A549 (cell line): Measurements from ENCODE around the gene USP22. TPM values are rescaled to one million over a fixed set of nuclear protein-coding genes. Genes with fewer than 3 reads are reported as not detected.

Experiments
- ATAC-seq, 2 experiments: fragments of 200-7000 bp in 1 of 2; fragments of >200 bp in 1 of 2; cut with Nextera tagmentation in 1 of 2; cut with Tn5 transposase in 1 of 2; 3 replicates each; pipeline versions ENCODE4 v1.8.0 to v1.9.1; 2018 to 2020; ENCODE audit warnings: mild to moderate bottlenecking in 1 of 2, moderate library complexity in 1 of 2
- CTCF ChIA-PET: fragments of 300-600 bp; sonication (Branson Sonifier 250); formaldehyde crosslinking; extraction: SDS; loops from one replicate; lab custom pipeline; 2021; ENCODE audit warnings: antibody characterized with exemption, inconsistent platforms; lab: Yijun Ruan, JAX
- POLR2A ChIA-PET: fragments of 350-600 bp; formaldehyde crosslinking; extraction: SDS; loops from one replicate; lab custom pipeline; 2021; ENCODE audit warnings: antibody characterized with exemption, inconsistent platforms; lab: Yijun Ruan, JAX
- DNase-seq, 2 experiments: peaks; one replicate each; pipeline versions ENCODE4 v3.0.0 to v3.0.0-alpha.2; 2011 to 2016; ENCODE audit warnings: low read depth in 1 of 2, low spot score in 1 of 2
- FAIRE-seq: peaks from 2 replicates; lab custom pipeline; 2011; peaks lifted over from hg19 to GRCh38; lab: Jason Lieb, UNC
- H3K27ac ChIP-seq, 2 experiments: fragments of >200 bp; sonication (Bioruptor Twin); formaldehyde crosslinking; 3 replicates each; pipeline ENCODE4 v1.5.1; 2016 to 2017
- H3K4me1 ChIP-seq: fragments of >200 bp; sonication (Bioruptor Twin); formaldehyde crosslinking; 3 replicates; pipeline ENCODE4 v1.6.1; 2016
- H3K4me2 ChIP-seq: fragments of >200 bp; sonication (Bioruptor Twin); formaldehyde crosslinking; 3 replicates; pipeline ENCODE4 v1.6.1; 2016
- H3K4me3 ChIP-seq: fragments of >200 bp; sonication (Bioruptor Twin); formaldehyde crosslinking; 3 replicates; pipeline ENCODE4 v1.5.1; 2016
- H3K9me3 ChIP-seq: fragments of >200 bp; sonication (Bioruptor Twin); formaldehyde crosslinking; 3 replicates; pipeline ENCODE4 v1.6.1; 2016
- ATOH8 ChIP-seq: fragments of 250-450 bp; sonication (Bioruptor Pico); IDR thresholded peaks from 2 replicates; pipeline ENCODE4 v1.5.0; 2020; ENCODE audit warnings: low read depth, mild to moderate bottlenecking, moderate library complexity
- CBX8 ChIP-seq: fragments of 200-600 bp; sonication (generic); IDR thresholded peaks from 2 replicates; pipeline ENCODE4 v1.6.1; 2016
- CHD2 ChIP-seq: fragments of 150-350 bp; IDR thresholded peaks from 2 replicates; pipeline ENCODE4 v1.6.1; 2014; ENCODE audit warnings: low read length; ENCODE audit not compliant: partially characterized antibody
- FOXS1 ChIP-seq: fragments of 250-450 bp; sonication (Bioruptor Pico); IDR thresholded peaks from 2 replicates; pipeline ENCODE4 v1.5.0; 2020; ENCODE audit warnings: mild to moderate bottlenecking, moderate library complexity
- HDAC2 ChIP-seq: fragments of 200-600 bp; sonication (generic); IDR thresholded peaks from 2 replicates; pipeline ENCODE4 v1.6.1; 2016
- HOXB13 ChIP-seq: fragments of 250-450 bp; sonication (Bioruptor Pico); IDR thresholded peaks from 2 replicates; pipeline ENCODE4 v1.5.0; 2020; ENCODE audit warnings: low read depth, mild to moderate bottlenecking, moderate library complexity
- JUN ChIP-seq, 2 experiments: fragments of >200 bp; sonication (Bioruptor Twin); formaldehyde crosslinking; IDR thresholded peaks; 2 replicates in 1 of 2; 3 replicates in 1 of 2; pipeline ENCODE4 v1.6.1; 2016 to 2017
- JUNB ChIP-seq: fragments of >200 bp; sonication (Bioruptor Twin); formaldehyde crosslinking; IDR thresholded peaks from 2 replicates; pipeline ENCODE4 v1.6.1; 2016
- KDM1A ChIP-seq: fragments of 200-600 bp; sonication (generic); IDR thresholded peaks from 2 replicates; pipeline ENCODE4 v1.6.1; 2016; ENCODE audit warnings: low read depth, mild to moderate bottlenecking
- KDM5A ChIP-seq: fragments of 200-600 bp; sonication (generic); IDR thresholded peaks from 2 replicates; pipeline ENCODE4 v1.6.1; 2016; ENCODE audit warnings: antibody characterized with exemption, mild to moderate bottlenecking
- MAX ChIP-seq: IDR thresholded peaks from 2 replicates; pipeline ENCODE4 v1.6.1; 2012
- NPAS2 ChIP-seq: fragments of 250-450 bp; sonication (Bioruptor Pico); IDR thresholded peaks from 2 replicates; pipeline ENCODE4 v1.8.0; 2022; ENCODE audit warnings: mild to moderate bottlenecking, moderate library complexity, borderline replicate concordance
- POLR2AphosphoS2 ChIP-seq: conservative IDR thresholded peaks from 2 replicates; pipeline ENCODE4 v1.6.1; 2012; ENCODE audit warnings: low read length, improper control_type of control experiment, inconsistent platforms
- RAD21 ChIP-seq, 2 experiments: fragments of >200 bp in 1 of 2; sonication (Bioruptor Twin) in 1 of 2; formaldehyde crosslinking in 1 of 2; IDR thresholded peaks in 1 of 2; conservative IDR thresholded peaks in 1 of 2; 2 replicates in 1 of 2; 3 replicates in 1 of 2; pipeline ENCODE4 v1.6.1; 2012 to 2018; ENCODE audit warnings: inconsistent platforms in 1 of 2
- RCOR1 ChIP-seq: fragments of 150-350 bp; IDR thresholded peaks from 2 replicates; pipeline ENCODE4 v1.6.1; 2014; ENCODE audit warnings: antibody characterized with exemption, low read length, low read depth
- RFX5 ChIP-seq: fragments of 450-650 bp; IDR thresholded peaks from 2 replicates; pipeline ENCODE4 v1.7.1; 2014; ENCODE audit warnings: antibody characterized with exemption, mild to moderate bottlenecking, moderate library complexity
- RNF2 ChIP-seq: fragments of 200-600 bp; sonication (generic); IDR thresholded peaks from 2 replicates; pipeline ENCODE4 v1.6.1; 2016; ENCODE audit warnings: low read depth, mild to moderate bottlenecking, antibody characterized with exemption, moderate library complexity, borderline replicate concordance
- SREBF2 ChIP-seq: fragments of 450-650 bp; IDR thresholded peaks from 2 replicates; pipeline ENCODE4 v1.6.1; 2014; ENCODE audit warnings: mild to moderate bottlenecking, moderate library complexity
- TFCP2L1 ChIP-seq: fragments of 250-450 bp; sonication (Bioruptor Pico); IDR thresholded peaks from 2 replicates; pipeline ENCODE4 v1.5.0; 2021; ENCODE audit warnings: mild to moderate bottlenecking
- ZC3H11A ChIP-seq: fragments of 450-650 bp; IDR thresholded peaks from 2 replicates; pipeline ENCODE4 v1.6.1; 2014; ENCODE audit warnings: antibody characterized with exemption, mild to moderate bottlenecking
- ZNF302 ChIP-seq: fragments of 250-450 bp; sonication (Bioruptor Pico); IDR thresholded peaks from 2 replicates; pipeline ENCODE4 v1.9.0; 2021; ENCODE audit warnings: inconsistent platforms, mild to moderate bottlenecking, moderate library complexity
- WGBS: methylation state at CpG from one replicate; pipeline ENCODE4 v1.1.6; 2017; ENCODE audit errors: missing lambda C conversion rate; 5-methylcytosine and 5-hydroxymethylcytosine counted together
- polyA plus RNA-seq, 4 experiments: library from polyadenylated mRNA; depleted of rRNA in 3 of 4; stranded (reverse); fragments of >200 nt; fragmentation: RNase III in 1 of 4; extraction: RNeasy Plus Mini Kit Qiagen cat#74134 plus additional on column Dnase treatment in 1 of 4; gene quantifications; 2 replicates in 3 of 4; 3 replicates in 1 of 4; pipeline ENCODE4 v1.2.3, GENCODE V29; 2011 to 2017
- TF ChIP-seq, protein P1 (sequence below): fragments of 150-350 bp; IDR thresholded peaks from 2 replicates; pipeline ENCODE4 v1.6.1; 2014; ENCODE audit warnings: low read depth, mild to moderate bottlenecking, low read length
- TF ChIP-seq, protein P2 (sequence below): fragments of >200 bp; sonication (Bioruptor Twin); formaldehyde crosslinking; IDR thresholded peaks from 3 replicates; pipeline ENCODE4 v1.6.1; 2016

Gene USP22
- polyA plus RNA-seq, 2 of the 4 experiments (the other 2 are of a cell fraction): 130 to 293 TPM

GRCh38 chr17:20988896-20989295 is 53.9 kb downstream of the USP22 start:
- ChIA-PET POLR2A (no interaction called here), CTCF (interaction anchor here (0.7 to 1.4 kb wide), 3 partner anchors 10 to 87 kb away, joined by 3 to 5 read pairs (median 4); no protein-coding TSS in a partner anchor)
- no peak for ATAC-seq
- no peak for DNase-seq
- WGBS: 48% methylated on average over 3 of the region's 3 CpGs
- Histone ChIP-seq H3K4me3 (no peak overlapping the region), H3K4me1 (0 out of 3 replicates have a peak, but pooled peaks cover 4% of the 10 kb centered on the region), H3K4me2 (no peak overlapping the region), H3K27ac (no peak overlapping the region), H3K9me3 (no peaks in the 10 kb centered on the region)
- no peak for FAIRE-seq
- TF ChIP-seq KDM1A: no peak

GRCh38 chr17:20988001-20988636 is 54.7 kb downstream of the USP22 start:
- no peak overlapping the region for H3K4me3 ChIP-seq
- no peak for TF ChIP-seq CHD2
- no peak for TF ChIP-seq JUNB
- TF ChIP-seq JUN (IDR thresholded peaks at IDR 0.05): no peak
- TF ChIP-seq TFCP2L1 (CRISPR knock-in tag): no peak
- TF ChIP-seq, protein P1, sequence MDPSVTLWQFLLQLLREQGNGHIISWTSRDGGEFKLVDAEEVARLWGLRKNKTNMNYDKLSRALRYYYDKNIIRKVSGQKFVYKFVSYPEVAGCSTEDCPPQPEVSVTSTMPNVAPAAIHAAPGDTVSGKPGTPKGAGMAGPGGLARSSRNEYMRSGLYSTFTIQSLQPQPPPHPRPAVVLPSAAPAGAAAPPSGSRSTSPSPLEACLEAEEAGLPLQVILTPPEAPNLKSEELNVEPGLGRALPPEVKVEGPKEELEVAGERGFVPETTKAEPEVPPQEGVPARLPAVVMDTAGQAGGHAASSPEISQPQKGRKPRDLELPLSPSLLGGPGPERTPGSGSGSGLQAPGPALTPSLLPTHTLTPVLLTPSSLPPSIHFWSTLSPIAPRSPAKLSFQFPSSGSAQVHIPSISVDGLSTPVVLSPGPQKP: no peak
- TF ChIP-seq FOXS1 (CRISPR knock-in tag): no peak
- TF ChIP-seq, protein P2, sequence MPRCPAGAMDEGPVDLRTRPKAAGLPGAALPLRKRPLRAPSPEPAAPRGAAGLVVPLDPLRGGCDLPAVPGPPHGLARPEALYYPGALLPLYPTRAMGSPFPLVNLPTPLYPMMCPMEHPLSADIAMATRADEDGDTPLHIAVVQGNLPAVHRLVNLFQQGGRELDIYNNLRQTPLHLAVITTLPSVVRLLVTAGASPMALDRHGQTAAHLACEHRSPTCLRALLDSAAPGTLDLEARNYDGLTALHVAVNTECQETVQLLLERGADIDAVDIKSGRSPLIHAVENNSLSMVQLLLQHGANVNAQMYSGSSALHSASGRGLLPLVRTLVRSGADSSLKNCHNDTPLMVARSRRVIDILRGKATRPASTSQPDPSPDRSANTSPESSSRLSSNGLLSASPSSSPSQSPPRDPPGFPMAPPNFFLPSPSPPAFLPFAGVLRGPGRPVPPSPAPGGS: no peak
- TF ChIP-seq RFX5: no peak
- ChIA-PET CTCF (interaction anchor here (0.7 to 1.6 kb wide), 3 partner anchors 16 to 88 kb away, joined by 3 to 5 read pairs (median 4); no protein-coding TSS in a partner anchor), POLR2A (no interaction called here)
- 0 out of 3 replicates have a peak, but pooled peaks cover 2% of the 10 kb centered on the region for H3K4me1 ChIP-seq
- FAIRE-seq: no peak
- 66% methylated on average over 11 of the region's 11 CpGs for WGBS
- no peaks in the 10 kb centered on the region for H3K9me3 ChIP-seq
- no peak for ATAC-seq
- H3K27ac ChIP-seq: no peak overlapping the region
- DNase-seq: no peak
- H3K4me2 ChIP-seq: no peak overlapping the region

DNA sequence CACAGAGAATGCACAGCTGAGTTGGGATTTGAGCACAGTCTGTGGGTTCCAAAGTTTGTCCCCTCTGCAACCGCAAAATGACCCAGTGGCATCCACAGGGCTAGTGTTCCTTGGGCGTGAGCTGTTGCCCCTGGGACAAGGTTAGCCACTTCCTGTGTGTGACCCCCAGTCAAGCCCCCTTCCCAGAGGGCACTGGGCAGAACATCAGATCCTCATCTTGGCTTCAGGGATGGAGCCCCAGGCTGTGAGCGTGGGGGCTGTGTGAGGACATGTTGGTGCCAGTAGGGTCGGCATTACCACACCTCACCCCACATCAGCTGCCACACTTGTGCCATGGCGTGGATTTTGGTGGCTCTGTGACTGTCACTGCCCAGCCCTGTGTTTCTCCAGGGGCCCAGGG is 55.3 kb downstream of the USP22 start:
- CTCF ChIA-PET: interaction anchor here (1.4 to 1.6 kb wide), 2 partner anchors 17 to 80 kb away, joined by 3 to 4 read pairs; no protein-coding TSS in a partner anchor
- ATAC-seq (no peak), DNase-seq (no peak), FAIRE-seq (no peak)
- TF ChIP-seq RAD21 (conservative IDR thresholded peaks at IDR 0.05 in 1 of 2, IDR thresholded peaks at IDR 0.05 in 1 of 2) (no peak), KDM5A (no peak), RNF2 (no peak), CBX8 (no peak), MAX (no peak), TFCP2L1 (CRISPR knock-in tag) (no peak), ZC3H11A (no peak)
- POLR2A ChIA-PET: no interaction called here
- WGBS: 56% methylated on average over 5 of the region's 5 CpGs
- Histone ChIP-seq H3K4me3 (no peak overlapping the region), H3K4me2 (no peak overlapping the region), H3K9me3 (no peaks in the 10 kb centered on the region), H3K4me1 (no peaks in the 10 kb centered on the region), H3K27ac (no peak overlapping the region)

GRCh38 chr17:20986767-20987510 is 55.9 kb downstream of the USP22 start:
- Histone ChIP-seq H3K27ac (no peak overlapping the region), H3K4me1 (no peaks in the 10 kb centered on the region), H3K4me3 (no peak overlapping the region), H3K4me2 (no peak overlapping the region), H3K9me3 (no peaks in the 10 kb centered on the region)
- ATAC-seq (no peak), DNase-seq (no peak), FAIRE-seq (no peak)
- 73% methylated on average over 7 of the region's 7 CpGs for WGBS
- CTCF ChIA-PET: interaction anchor here (1.6 kb wide), 1 partner anchor 17 kb away, joined by 3 read pairs; no protein-coding TSS in a partner anchor
- POLR2A ChIA-PET: no interaction called here
- TF ChIP-seq, protein P2: no peak
- TF ChIP-seq POLR2AphosphoS2: no peak
- no peak for TF ChIP-seq RCOR1
- TF ChIP-seq HDAC2: no peak
- TF ChIP-seq TFCP2L1 (CRISPR knock-in tag): no peak
- no peak for TF ChIP-seq NPAS2 (CRISPR knock-in tag)
- no peak for TF ChIP-seq ATOH8
- no peak for TF ChIP-seq ZNF302
- no peak for TF ChIP-seq HOXB13
- no peak for TF ChIP-seq CHD2
- TF ChIP-seq SREBF2: no peak
